Sigmoid colon (tissue), 7 donors: Measurements from ENCODE around the gene LAMA3. TPM values are rescaled to one million over a fixed set of nuclear protein-coding genes. Genes with fewer than 3 reads are reported as not detected.

Experiments used
- DNase-seq: peaks from one replicate; pipeline ENCODE4 v3.0.0-alpha.2; 2019
- H3K27ac ChIP-seq, 4 donors: fragments of 200-600 bp; sonication (generic); one replicate each; pipeline ENCODE4 v1.5.1; 2016 to 2019; ENCODE audit warnings: mild to moderate bottlenecking in 1 of 4
- H3K27me3 ChIP-seq, 3 donors: fragments of 200-600 bp; sonication (generic); one replicate each; pipeline ENCODE4 v1.5.1; 2019; ENCODE audit warnings: mild to moderate bottlenecking in 1 of 3
- H3K36me3 ChIP-seq, 4 donors: fragments of 200-600 bp; sonication (generic); one replicate each; pipeline ENCODE4 v1.5.1; 2016 to 2019
- H3K4me1 ChIP-seq, 4 donors: fragments of 200-600 bp; sonication (generic); one replicate each; pipeline ENCODE4 v1.5.1; 2017 to 2019
- H3K4me3 ChIP-seq, 4 donors: fragments of 200-600 bp; sonication (generic); one replicate each; pipeline ENCODE4 v1.5.1; 2017 to 2019; ENCODE audit warnings: mild to moderate bottlenecking in 2 of 4, moderate library complexity in 1 of 4
- H3K9me3 ChIP-seq, 4 donors: fragments of 200-600 bp in 3 of 4; sonication (generic) in 3 of 4; one replicate each; pipeline versions ENCODE4 v1.5.1 to v1.6.1; 2013 to 2019
- CTCF ChIP-seq, 4 experiments: fragments of 450-650 bp in 3 of 4; fragments of 200-600 bp in 1 of 4; IDR thresholded peaks; one replicate each; pipeline ENCODE4 v1.5.1; 2016 to 2019; ENCODE audit warnings: antibody characterized with exemption in 4 of 4, mild to moderate bottlenecking in 3 of 4, moderate library complexity in 2 of 4
- EP300 ChIP-seq, 4 donors: sonication (generic); formaldehyde crosslinking; IDR thresholded peaks; one replicate each; pipeline ENCODE4 v1.6.1; 2017; ENCODE audit warnings: antibody characterized with exemption in 4 of 4
- POLR2A ChIP-seq, 2 donors: fragments of 450-650 bp; IDR thresholded peaks; one replicate each; pipeline ENCODE4 v1.6.1; 2016; ENCODE audit warnings: antibody characterized with exemption in 2 of 2, mild to moderate bottlenecking in 2 of 2, moderate library complexity in 2 of 2
- POLR2AphosphoS5 ChIP-seq, 4 donors: sonication (generic); formaldehyde crosslinking; IDR thresholded peaks; one replicate each; pipeline ENCODE4 v1.6.1; 2017; ENCODE audit warnings: antibody characterized with exemption in 4 of 4
- WGBS, 2 donors: extraction: QIAGEN DNeasy Blood & Tissue Kit; methylation state at CpG; one replicate each; pipeline ENCODE4 v1.1.7; 2013; 5-methylcytosine and 5-hydroxymethylcytosine counted together
- intact Hi-C: fragments of 100-400 bp; cut with DNase I; formaldehyde crosslinking; loops from one replicate; pipeline ENCODE4 v1.15.1; 2023
- polyA plus RNA-seq, 3 donors: library from polyadenylated mRNA; stranded (reverse); fragments of 200-250 nt; gene quantifications; one replicate each; pipeline ENCODE4 v1.2.3, GENCODE V29; 2013
- total RNA-seq, 4 donors: library from RNA; depleted of rRNA; stranded (reverse); fragments of >200 nt; gene quantifications; one replicate each; pipeline ENCODE4 v1.1.0, GENCODE V29; 2016
- donor health status: healthy with polysubstance abuse.
- donor health status: Bipolar disorder and iron deficiency.
- donor health status: healthy.

LAMA3 gene
- total and polyA plus RNA-seq, 7 donors, result 6.0 to 19.9 (median 14.1) TPM

GRCh38 chr18:23703057-23703986 lies 14.1 kb downstream of the LAMA3 start:
- no peak overlapping the region for H3K27ac ChIP-seq
- peaks cover 0 to 6% (median 0%) of the 10 kb centered on the region in 4 donors for H3K9me3 ChIP-seq
- no peak overlapping the region for H3K4me3 ChIP-seq
- 40 to 57% methylated on average over 6 of the region's 6 CpGs for WGBS, 2 donors
- DNase-seq, result no peak
- no peaks in the 10 kb centered on the region for H3K4me1 ChIP-seq
- intact Hi-C loops, result loop anchor here (5.0 kb wide), 1 partner anchor 81 kb away; no protein-coding TSS in a partner anchor
- H3K36me3 ChIP-seq, result no peaks in the 10 kb centered on the region
- TF ChIP-seq CTCF (IDR thresholded peaks at IDR 0.05), result peak in 2 of 4 experiments; percentile 17 to 28
- TF ChIP-seq POLR2A (IDR thresholded peaks at IDR 0.05), result no peak
- H3K27me3 ChIP-seq, result no peaks in the 10 kb centered on the region

DNA sequence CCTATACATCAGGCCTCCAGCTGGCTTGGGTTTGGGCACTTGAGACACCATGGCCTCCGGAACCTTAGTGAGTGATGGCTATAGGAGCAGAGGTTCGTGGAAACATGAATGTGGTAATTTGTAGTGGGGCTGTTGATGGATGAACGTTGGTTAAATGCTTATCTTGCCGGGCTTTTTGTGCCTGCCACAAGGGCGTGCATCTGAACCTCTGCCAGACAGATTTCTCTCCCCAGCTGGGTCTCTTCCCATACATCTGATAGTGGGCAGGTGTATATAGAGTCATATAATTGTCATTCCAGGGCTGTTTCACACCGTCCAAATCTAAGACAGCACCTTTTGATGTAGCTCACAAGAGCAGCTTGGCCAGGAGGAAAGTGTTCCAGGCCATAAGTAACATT lies 14.7 kb downstream of the LAMA3 start:
- WGBS, 2 donors, result 26 to 66% methylated on average over 6 of the region's 6 CpGs
- no peaks in the 10 kb centered on the region for H3K36me3 ChIP-seq
- H3K9me3 ChIP-seq, result peaks cover 0 to 6% (median 0%) of the 10 kb centered on the region in 4 donors
- H3K27ac ChIP-seq, result no peak overlapping the region
- H3K27me3 ChIP-seq, result no peaks in the 10 kb centered on the region
- DNase-seq, result no peak
- intact Hi-C loops, result loop anchor here (5.0 kb wide), 1 partner anchor 82 kb away; no protein-coding TSS in a partner anchor
- no peaks in the 10 kb centered on the region for H3K4me1 ChIP-seq
- H3K4me3 ChIP-seq, result no peak overlapping the region
- TF ChIP-seq CTCF (IDR thresholded peaks at IDR 0.05) (no peak), EP300 (IDR thresholded peaks at IDR 0.05) (no peak), POLR2AphosphoS5 (IDR thresholded peaks at IDR 0.05) (no peak), POLR2A (IDR thresholded peaks at IDR 0.05) (no peak)

DNA sequence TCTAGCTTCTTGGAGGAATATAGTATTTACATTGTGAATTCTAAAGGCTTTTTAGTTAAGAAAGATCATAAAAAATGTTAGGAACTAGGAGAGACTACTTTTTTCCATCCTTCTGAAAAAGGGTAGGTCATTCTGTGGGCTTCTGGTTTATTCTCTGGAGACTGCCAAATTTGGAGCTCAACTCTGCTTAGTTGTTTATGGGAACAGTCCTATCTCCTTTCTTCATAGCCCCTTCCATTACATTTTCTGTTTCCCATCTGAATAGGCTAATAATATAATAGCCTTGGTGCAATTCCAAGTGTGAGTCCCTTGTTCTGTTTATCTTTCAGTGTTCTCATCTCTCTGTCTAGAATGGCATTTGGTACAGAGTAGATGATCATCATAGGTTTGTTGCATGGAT lies 15.6 kb downstream of the LAMA3 start:
- Histone ChIP-seq H3K27me3 (no peaks in the 10 kb centered on the region), H3K9me3 (peaks cover 0 to 6% (median 0%) of the 10 kb centered on the region in 4 donors), H3K36me3 (no peaks in the 10 kb centered on the region), H3K27ac (no peak overlapping the region), H3K4me1 (no peaks in the 10 kb centered on the region), H3K4me3 (no peak overlapping the region)
- TF ChIP-seq POLR2A (IDR thresholded peaks at IDR 0.05) (no peak), EP300 (IDR thresholded peaks at IDR 0.05) (no peak), POLR2AphosphoS5 (IDR thresholded peaks at IDR 0.05) (no peak), CTCF (IDR thresholded peaks at IDR 0.05) (no peak)
- intact Hi-C loops, result loop anchor here (5.0 kb wide), 1 partner anchor 83 kb away; no protein-coding TSS in a partner anchor
- DNase-seq, result no peak

DNA sequence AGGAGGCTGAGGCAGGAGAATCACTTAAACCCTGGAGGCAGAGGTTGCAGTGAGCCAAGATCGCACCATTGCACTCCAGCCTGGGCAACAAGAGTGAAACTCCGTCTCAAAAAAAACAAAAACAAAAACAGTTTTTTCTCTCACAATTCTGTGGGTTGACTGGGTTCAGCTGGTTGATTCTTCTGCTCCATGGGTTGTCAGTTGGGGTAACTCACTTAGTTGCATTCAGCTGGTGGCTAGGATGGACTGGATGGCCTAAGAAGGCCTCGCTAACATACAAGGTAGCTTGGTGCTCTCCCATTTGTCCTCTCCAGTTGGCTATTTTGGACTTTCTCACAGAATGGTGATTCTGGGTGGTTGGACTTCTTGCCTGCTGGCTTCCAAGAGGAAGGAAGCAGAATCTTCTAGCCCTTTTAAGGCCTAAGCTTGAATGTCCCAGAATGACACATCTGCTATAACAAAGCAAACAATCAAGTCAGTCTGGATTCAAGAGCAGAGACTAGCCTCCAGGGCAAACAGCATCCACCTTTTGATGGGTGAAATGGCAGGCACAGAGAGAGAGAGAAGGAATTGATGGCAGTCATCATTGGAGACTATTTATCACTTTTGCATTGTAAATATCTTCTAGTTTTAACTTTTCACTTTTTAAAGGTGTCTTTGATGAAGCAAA lies 17.9 kb downstream of the LAMA3 start:
- WGBS, 2 donors, result 97 to 98% methylated on average over 3 of the region's 3 CpGs
- Histone ChIP-seq H3K4me1 (no peaks in the 10 kb centered on the region), H3K4me3 (no peak overlapping the region), H3K36me3 (no peaks in the 10 kb centered on the region), H3K9me3 (peaks cover 0 to 6% (median 0%) of the 10 kb centered on the region in 4 donors), H3K27ac (no peak overlapping the region), H3K27me3 (no peaks in the 10 kb centered on the region)
- intact Hi-C loops, result no loop called here
- DNase-seq, result no peak
- TF ChIP-seq POLR2AphosphoS5 (IDR thresholded peaks at IDR 0.05), result no peak
- no peak for TF ChIP-seq CTCF (IDR thresholded peaks at IDR 0.05)
- TF ChIP-seq POLR2A (IDR thresholded peaks at IDR 0.05), result no peak
- no peak for TF ChIP-seq EP300 (IDR thresholded peaks at IDR 0.05)
